HTERT RPE-1 (cell line): ENCODE measurements around the gene TSHZ1.

Source experiments
- in situ Hi-C: fragments of 300-500 bp; cut with MboI; formaldehyde crosslinking; loops from 4 replicates; pipeline ENCODE4 v1.14.3; 2020; ENCODE audit warnings: low sequenced_read_pairs

Gene TSHZ1

DNA sequence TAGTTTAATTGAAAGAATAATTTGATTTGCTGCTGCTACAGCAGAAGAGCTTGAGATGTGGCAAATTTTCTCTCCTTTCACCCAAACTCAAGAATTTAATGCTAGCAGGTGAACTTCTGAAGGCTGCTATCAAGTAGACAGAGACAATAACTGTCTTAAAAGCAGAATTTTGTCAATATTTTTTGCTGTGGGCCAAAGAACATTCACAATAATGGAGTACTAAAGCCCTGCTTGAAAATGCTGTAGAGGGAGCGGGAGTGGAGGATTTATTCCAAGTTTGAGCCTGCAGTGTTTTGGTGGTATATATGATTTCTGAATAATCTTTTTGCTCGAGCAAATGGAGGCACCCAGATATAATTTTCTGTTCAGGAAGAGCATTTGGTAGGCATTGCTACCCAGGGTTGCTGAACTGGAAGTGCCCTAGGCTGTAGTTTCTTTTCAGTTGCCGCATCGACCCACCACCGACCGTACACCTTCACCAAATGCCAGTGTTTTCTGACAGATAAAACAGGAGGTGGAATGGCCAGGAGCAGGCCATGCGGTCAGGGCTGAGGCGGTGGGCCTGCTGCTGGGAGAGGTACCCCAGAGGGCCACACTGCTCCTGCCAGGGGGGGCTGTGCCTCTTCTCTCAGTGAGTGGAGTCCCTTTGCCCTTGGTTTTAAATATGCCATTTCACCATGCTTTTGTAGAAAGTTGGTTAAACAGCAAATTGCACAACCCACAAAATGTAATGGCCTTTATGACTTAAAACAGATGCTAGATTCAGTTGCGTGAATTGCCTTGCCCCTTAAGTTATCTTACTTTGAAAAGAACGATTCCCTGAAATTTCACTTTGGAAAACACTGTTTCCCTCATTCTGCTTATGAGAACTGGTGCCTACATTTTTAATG, 36.4 kb downstream of the TSHZ1 start:
- in situ Hi-C loops: no loop called here

DNA sequence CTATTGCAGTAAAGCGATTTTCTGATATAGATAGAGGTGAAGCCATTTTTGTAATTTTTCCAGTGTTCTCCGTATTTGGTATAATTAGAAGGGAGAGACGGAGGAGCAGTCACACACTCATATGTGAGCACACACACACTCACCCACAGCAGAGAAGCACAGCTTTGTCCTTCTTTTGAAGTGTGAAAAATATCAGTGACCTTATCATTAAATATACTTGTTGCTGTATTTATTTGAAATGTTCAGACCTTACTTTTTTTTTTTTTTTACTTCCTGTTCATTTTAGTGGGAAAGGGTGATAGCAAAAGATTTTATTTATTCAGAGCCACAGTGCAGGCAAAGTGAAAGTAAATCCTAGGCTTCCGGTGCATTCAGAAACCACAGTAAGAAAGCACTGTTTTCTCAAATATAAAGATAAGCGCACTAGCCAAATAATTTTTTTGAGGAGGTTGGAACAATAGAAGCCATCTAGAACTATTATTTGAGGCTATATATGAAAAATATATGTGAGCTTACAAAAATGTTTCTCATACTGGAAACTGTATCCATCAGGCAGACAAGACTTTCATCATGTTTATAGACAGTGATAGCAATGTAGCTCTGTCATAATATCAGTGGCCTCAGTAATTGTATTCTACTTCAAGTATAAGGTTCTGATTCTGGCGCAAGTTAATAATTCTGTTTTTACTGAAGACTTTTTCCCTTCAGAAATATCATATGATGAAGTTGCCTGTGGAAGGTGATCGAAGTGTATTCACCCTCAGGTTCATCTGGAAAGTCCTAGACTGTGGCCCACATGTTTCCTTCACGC, 37.2 kb downstream of the TSHZ1 start:
- in situ Hi-C loops: no loop called here

GRCh38 chr18:75248426-75249174, 38.0 kb downstream of the TSHZ1 start:
- in situ Hi-C loops: no loop called here

DNA sequence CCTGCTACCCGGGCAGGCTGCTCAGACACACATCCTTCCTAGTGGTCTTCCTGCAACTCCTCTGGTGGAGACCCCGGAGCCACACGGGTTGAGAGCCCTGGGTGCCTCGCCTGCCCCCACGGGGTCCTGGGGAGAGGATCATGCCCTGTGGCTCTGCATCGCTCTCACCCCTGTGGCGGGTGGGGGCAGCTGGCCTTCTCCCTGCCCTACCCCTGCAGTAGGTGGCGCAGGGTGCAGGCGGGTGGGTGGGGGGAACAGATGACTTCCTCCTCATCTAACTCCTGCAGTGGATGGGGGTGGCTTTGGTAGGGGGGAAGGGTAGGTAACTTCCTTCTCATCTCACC, 38.5 kb downstream of the TSHZ1 start:
- in situ Hi-C loops: no loop called here

- in situ Hi-C loops: no loop called here
Measured at GRCh38 chr18:75249672-75250470, 39.3 kb downstream of the TSHZ1 start.

- in situ Hi-C loops: no loop called here
Measured at GRCh38 chr18:75250471-75250821, 39.8 kb downstream of the TSHZ1 start.

DNA sequence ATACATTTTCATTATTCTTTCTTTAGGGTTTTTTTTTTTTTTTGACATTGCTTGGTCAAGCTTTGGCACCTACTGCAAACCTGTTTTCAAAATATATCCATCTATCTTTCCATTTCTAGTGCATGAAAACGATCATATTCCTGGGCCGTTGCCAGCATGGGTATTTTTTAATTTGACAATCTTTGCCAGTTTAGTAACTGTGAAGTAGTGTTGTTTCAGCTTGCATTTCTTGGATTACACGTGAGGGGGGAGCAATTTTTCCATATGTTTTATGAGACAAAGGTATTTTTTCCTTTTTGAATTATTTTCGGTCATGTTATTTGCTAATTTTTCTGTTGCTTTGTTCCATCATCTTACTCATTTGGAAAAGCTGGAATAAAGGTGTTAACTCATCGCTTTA, 40.9 kb downstream of the TSHZ1 start:
- in situ Hi-C loops: no loop called here

- in situ Hi-C loops: no loop called here
Measured at GRCh38 chr18:75252136-75252535, 41.5 kb downstream of the TSHZ1 start.

- in situ Hi-C loops: no loop called here
Measured at GRCh38 chr18:75253043-75253442, 42.4 kb downstream of the TSHZ1 start.

DNA sequence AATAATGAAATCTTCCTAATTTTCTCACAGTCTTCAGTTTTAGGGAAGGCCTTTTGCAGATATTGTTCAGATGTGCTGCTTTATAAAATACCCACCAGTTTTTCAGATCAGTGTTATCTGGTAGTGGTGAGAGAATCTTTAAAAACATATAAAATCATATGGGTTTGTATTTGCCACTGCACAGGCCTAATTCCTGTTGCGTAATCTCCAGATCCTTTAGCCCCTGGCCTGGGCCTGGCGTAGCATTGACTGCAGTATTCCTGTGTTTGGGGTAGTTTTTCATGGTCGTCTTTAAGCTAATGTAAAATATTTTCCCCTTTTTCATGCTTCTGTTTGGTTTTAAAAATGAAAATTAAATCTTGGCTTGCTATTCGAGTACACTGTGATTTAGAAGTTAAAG, 43.2 kb downstream of the TSHZ1 start:
- in situ Hi-C loops: no loop called here

DNA sequence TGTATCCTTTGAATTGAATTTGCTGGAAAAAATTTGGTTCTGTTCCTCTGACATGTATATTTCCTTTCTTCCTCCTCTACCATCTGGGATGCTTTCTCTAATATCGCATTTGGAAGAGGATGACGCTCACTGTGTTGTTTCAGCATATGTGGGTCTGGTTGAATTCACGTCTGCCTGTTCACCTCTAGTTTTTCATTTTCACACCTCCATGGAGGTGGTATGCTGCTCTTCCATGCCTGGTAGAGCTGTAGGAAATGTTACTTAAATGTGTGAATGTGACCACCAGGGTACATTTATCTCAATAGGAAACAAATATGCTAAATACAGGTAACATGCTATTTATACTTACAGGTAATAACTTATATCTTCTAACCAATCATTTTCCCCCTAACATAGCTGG, 44.5 kb downstream of the TSHZ1 start:
- in situ Hi-C loops: no loop called here

DNA sequence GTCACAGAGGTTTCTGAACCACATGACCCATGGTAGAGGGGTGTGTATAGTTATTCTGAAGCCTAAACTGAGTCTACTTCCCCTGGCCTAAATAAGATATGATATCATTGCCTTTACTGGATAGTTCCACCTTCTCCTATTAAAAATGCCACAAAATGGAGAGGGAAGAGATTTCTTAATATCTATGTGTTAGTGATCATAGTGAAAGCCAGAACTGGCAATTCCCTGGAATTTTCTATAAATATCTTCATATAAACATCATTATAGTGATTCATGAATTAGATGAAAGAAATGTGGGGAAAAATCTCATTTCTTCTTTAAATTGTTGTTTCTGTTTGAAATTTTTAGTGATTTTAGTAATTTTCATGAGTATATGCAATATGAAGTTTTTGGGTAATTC, 45.8 kb downstream of the TSHZ1 start:
- in situ Hi-C loops: no loop called here

DNA sequence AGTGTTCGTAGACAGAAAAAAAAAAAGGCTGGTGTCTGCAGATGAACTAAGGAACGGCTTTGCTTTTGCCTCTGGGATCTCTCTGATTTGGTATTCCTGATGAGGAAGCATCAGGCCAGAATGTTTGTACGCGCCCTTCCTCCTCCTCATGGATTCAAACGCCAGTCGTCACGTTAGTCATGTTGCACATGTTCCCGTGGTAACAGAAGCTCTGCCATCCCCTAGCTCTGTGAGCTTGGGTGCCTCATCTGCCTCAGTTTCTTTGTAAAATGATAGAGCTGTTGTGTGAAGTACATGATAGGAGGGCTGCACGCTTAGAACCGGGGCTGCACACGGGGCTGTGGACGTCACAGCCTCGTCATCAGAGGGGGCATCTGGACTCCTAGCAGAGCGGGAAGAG, 47.0 kb downstream of the TSHZ1 start:
- in situ Hi-C loops: no loop called here

GRCh38 chr18:75261430-75262223, 51.0 kb downstream of the TSHZ1 start:
- in situ Hi-C loops: no loop called here

- in situ Hi-C loops: no loop called here
Measured at GRCh38 chr18:75262511-75262910, 51.9 kb downstream of the TSHZ1 start.

GRCh38 chr18:75264195-75264594, 53.6 kb downstream of the TSHZ1 start:
- in situ Hi-C loops: no loop called here

DNA sequence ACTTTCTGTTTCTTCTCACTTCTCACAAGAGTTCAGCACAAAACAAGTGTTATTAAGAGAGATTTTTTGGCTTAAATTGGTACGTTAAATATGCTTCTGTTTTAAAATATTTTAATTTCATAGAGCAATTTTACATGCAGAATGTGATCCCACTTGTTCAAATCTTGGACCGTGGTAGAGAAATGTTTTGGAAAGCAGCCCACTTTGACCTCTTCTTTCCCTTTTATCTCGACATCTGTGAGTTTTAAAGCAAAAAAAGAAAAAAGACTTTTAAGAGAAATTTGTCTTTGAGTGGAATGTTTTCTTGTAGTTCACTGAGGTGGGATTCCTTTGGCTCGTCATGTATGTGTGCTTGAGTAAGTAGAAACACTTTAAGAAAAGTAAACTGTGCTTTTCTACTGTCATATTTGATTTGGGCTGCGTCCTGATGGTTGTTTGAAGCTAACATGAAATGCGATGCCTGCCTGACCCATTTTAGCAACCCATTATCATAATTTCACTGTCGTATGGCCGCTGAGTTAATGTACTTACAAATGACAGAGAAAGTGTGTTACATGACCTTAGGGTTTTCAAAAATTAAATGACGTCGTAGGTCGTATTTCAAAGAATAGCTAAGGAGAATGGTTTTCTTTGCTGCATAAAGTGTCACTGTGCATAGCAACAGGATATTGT, 54.5 kb downstream of the TSHZ1 start:
- in situ Hi-C loops: no loop called here

DNA sequence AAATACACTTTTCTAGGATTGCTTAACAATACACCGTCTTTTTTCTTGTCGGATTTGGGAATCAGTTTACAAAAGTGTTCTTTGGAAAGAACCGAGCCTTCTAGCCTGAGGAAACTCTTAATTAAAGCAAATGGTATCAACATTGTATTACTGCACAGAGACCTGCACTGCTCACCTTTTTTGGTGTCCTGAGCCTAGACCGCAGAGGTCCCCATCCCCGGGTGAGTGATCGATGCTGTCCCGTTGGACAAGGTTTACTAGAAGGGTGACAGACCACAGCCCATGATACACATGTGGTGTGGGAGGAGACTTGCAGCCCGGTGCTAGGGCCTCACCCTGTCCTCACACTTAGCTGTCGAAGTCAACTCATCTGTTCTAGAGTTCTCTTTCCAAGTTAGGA, 55.3 kb downstream of the TSHZ1 start:
- in situ Hi-C loops: no loop called here

GRCh38 chr18:75267643-75268363, 57.2 kb downstream of the TSHZ1 start:
- in situ Hi-C loops: no loop called here
